ENCODE results near the gene TCF7L2.
"Not testable (repeated sequence)": the region's sequence is repeated elsewhere in the genome, so short reads cannot be mapped to it uniquely, and the experiment has no call there.

Gene TCF7L2

GRCh38 chr10:113060201-113061053 lies 110.4 kb downstream of the TCF7L2 start:
- DNase-seq (no peak), ATAC-seq (no peak)
- Mint-ChIP-seq H3K4me3 (no peak overlapping the region), H3K4me1 (no peaks in the 10 kb centered on the region), H3K27me3 (no peaks in the 10 kb centered on the region), H3K27ac (no peak overlapping the region), H3K9me3 (no peaks in the 10 kb centered on the region)

GRCh38 chr10:113061054-113061430 lies 111.0 kb downstream of the TCF7L2 start:
- H3K4me3 Mint-ChIP-seq, result no peak overlapping the region
- no peak overlapping the region for H3K27ac Mint-ChIP-seq
- no peaks in the 10 kb centered on the region for H3K27me3 Mint-ChIP-seq
- no peak for ATAC-seq
- H3K9me3 Mint-ChIP-seq, result no peaks in the 10 kb centered on the region
- no peaks in the 10 kb centered on the region for H3K4me1 Mint-ChIP-seq
- DNase-seq, result no peak

- H3K27me3 Mint-ChIP-seq, result no peaks in the 10 kb centered on the region
- ATAC-seq, result no peak
- DNase-seq, result no peak
- H3K4me1 Mint-ChIP-seq, result no peaks in the 10 kb centered on the region
- no peak overlapping the region for H3K4me3 Mint-ChIP-seq
- H3K27ac Mint-ChIP-seq, result no peak overlapping the region
- H3K9me3 Mint-ChIP-seq, result no peaks in the 10 kb centered on the region
Observed at GRCh38 chr10:113061557-113061956, 111.5 kb downstream of the TCF7L2 start.

- DNase-seq, result no peak
- no peak overlapping the region for H3K27ac Mint-ChIP-seq
Observed at GRCh38 chr10:113063043-113063967, 113.3 kb downstream of the TCF7L2 start.

GRCh38 chr10:113064039-113064438 lies 114.0 kb downstream of the TCF7L2 start:
- no peak for ATAC-seq
- Mint-ChIP-seq H3K27me3 (no peaks in the 10 kb centered on the region), H3K9me3 (no peaks in the 10 kb centered on the region), H3K27ac (no peak overlapping the region), H3K4me1 (no peaks in the 10 kb centered on the region), H3K4me3 (no peak overlapping the region)
- DNase-seq, result no peak

More at GRCh38 chr10:113063043-113063967, 113.3 kb downstream of the TCF7L2 start:
- H3K4me3 Mint-ChIP-seq, result no peak overlapping the region
- no peaks in the 10 kb centered on the region for H3K4me1 Mint-ChIP-seq
- no peaks in the 10 kb centered on the region for H3K9me3 Mint-ChIP-seq
- ATAC-seq, result no peak
- no peaks in the 10 kb centered on the region for H3K27me3 Mint-ChIP-seq

- not testable (repeated sequence) for DNase-seq, H3K9me3 Mint-ChIP-seq, ATAC-seq, H3K27me3 Mint-ChIP-seq, H3K27ac Mint-ChIP-seq, H3K4me1 Mint-ChIP-seq, H3K4me3 Mint-ChIP-seq
Observed at GRCh38 chr10:113066120-113066519, 116.1 kb downstream of the TCF7L2 start.

GRCh38 chr10:113066561-113067312 lies 116.7 kb downstream of the TCF7L2 start:
- no peak for ATAC-seq
- H3K27me3 Mint-ChIP-seq, result no peaks in the 10 kb centered on the region
- no peak overlapping the region for H3K4me3 Mint-ChIP-seq
- H3K9me3 Mint-ChIP-seq, result no peaks in the 10 kb centered on the region
- DNase-seq, result no peak
- no peaks in the 10 kb centered on the region for H3K4me1 Mint-ChIP-seq
- H3K27ac Mint-ChIP-seq, result peak overlapping the region in 1 of 2 donors; percentile 72

GRCh38 chr10:113067501-113067900 lies 117.5 kb downstream of the TCF7L2 start:
- no peaks in the 10 kb centered on the region for H3K9me3 Mint-ChIP-seq
- ATAC-seq (no peak), DNase-seq (no peak)
- H3K4me3 Mint-ChIP-seq, result no peak overlapping the region
- no peaks in the 10 kb centered on the region for H3K4me1 Mint-ChIP-seq
- H3K27me3 Mint-ChIP-seq, result no peaks in the 10 kb centered on the region
- H3K27ac Mint-ChIP-seq, result no peak overlapping the region

GRCh38 chr10:113068178-113068890 lies 118.3 kb downstream of the TCF7L2 start:
- Mint-ChIP-seq H3K4me1 (no peaks in the 10 kb centered on the region), H3K9me3 (no peaks in the 10 kb centered on the region), H3K27me3 (no peaks in the 10 kb centered on the region), H3K4me3 (no peak overlapping the region), H3K27ac (no peak overlapping the region)
- no peak for ATAC-seq
- DNase-seq, result no peak

GRCh38 chr10:113069595-113069994 lies 119.5 kb downstream of the TCF7L2 start:
- Mint-ChIP-seq H3K27me3 (no peaks in the 10 kb centered on the region), H3K9me3 (no peaks in the 10 kb centered on the region), H3K4me1 (no peaks in the 10 kb centered on the region), H3K27ac (no peak overlapping the region), H3K4me3 (no peak overlapping the region)
- DNase-seq, result no peak
- ATAC-seq, result no peak

- no peaks in the 10 kb centered on the region for H3K9me3 Mint-ChIP-seq
- DNase-seq (no peak), ATAC-seq (no peak)
- H3K4me3 Mint-ChIP-seq, result no peak overlapping the region
- H3K4me1 Mint-ChIP-seq, result no peaks in the 10 kb centered on the region
- H3K27me3 Mint-ChIP-seq, result no peaks in the 10 kb centered on the region
- H3K27ac Mint-ChIP-seq, result no peak overlapping the region
Observed at GRCh38 chr10:113071446-113071845, 121.4 kb downstream of the TCF7L2 start.

GRCh38 chr10:113073549-113074189 lies 123.6 kb downstream of the TCF7L2 start:
- Mint-ChIP-seq H3K4me1 (no peaks in the 10 kb centered on the region), H3K4me3 (no peak overlapping the region)
- ATAC-seq, result no peak

GRCh38 chr10:113076949-113077348 lies 126.9 kb downstream of the TCF7L2 start:
- Mint-ChIP-seq H3K4me3 (no peak overlapping the region), H3K27ac (no peak overlapping the region), H3K9me3 (no peaks in the 10 kb centered on the region), H3K27me3 (no peaks in the 10 kb centered on the region), H3K4me1 (no peaks in the 10 kb centered on the region)
- DNase-seq (no peak), ATAC-seq (no peak)

More at GRCh38 chr10:113073549-113074189, 123.6 kb downstream of the TCF7L2 start:
- H3K27me3 Mint-ChIP-seq, result no peaks in the 10 kb centered on the region
- H3K9me3 Mint-ChIP-seq, result no peaks in the 10 kb centered on the region
- H3K27ac Mint-ChIP-seq, result no peak overlapping the region
- no peak for DNase-seq

- ATAC-seq (no peak), DNase-seq (no peak)
- H3K4me1 Mint-ChIP-seq, result no peaks in the 10 kb centered on the region
- no peaks in the 10 kb centered on the region for H3K27me3 Mint-ChIP-seq
- H3K27ac Mint-ChIP-seq, result peak overlapping the region in 1 of 2 donors; percentile 27
- no peaks in the 10 kb centered on the region for H3K9me3 Mint-ChIP-seq
- H3K4me3 Mint-ChIP-seq, result no peak overlapping the region
Observed at GRCh38 chr10:113078282-113078907, 128.3 kb downstream of the TCF7L2 start.
